HG03565 (cell line): ENCODE data around the gene EYA3.

Experiments
- ATAC-seq: cut with Tn5 transposase; IDR thresholded peaks from one replicate; pipeline ENCODE4 v1.9.1; 2021; ENCODE audit warnings: mild to moderate bottlenecking, moderate library complexity; ENCODE audit not compliant: unreplicated experiment

The EYA3 gene

GRCh38 chr1:28114844-28115243 lies 26.4 kb upstream of the EYA3 start:
- ATAC-seq: no peak

- ATAC-seq: no peak
Measured at GRCh38 chr1:28113242-28113572, 24.8 kb upstream of the EYA3 start.

DNA sequence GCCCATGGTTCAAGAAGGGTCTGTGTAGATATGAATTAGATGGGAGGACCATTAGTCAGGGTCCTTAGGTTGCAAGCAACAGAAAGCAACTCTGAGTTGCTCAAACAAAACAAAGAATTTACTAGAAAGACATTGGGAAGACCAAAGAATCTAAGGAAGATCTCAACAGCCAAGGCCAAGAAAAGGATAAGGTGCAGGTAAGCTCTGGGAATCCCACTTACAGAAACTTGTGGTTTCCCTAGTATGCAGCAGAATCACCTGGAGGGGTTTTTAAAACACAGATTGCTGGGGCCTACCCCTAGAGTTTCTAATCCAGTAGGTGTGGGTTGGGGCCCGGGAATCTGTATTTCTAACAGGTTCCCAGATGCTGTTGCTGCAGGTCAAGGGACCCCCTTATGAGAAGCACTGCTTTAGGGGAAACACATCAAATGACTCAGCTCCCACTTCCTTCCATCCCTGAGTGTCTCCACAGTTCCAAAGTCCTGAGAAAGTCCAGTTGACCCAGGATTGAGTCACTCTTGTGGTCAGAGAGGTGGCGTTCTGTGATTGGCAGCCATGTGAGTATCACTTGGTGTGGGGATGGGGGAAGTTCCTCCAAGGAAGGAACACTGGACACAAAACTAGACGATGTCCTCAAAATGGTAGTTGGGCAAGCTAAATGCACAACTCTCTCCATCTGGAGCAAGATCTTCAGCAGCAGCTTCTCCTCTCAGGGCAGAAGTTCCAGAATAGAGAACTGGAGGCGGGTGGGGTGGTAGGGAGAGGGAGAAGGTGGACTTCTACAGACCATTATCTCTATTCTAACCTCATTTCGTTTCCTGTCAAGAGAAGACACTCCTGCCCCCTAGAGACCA lies 24.2 kb upstream of the EYA3 start:
- no peak for ATAC-seq

- ATAC-seq: no peak
Measured at GRCh38 chr1:28111157-28111556, 22.7 kb upstream of the EYA3 start.

- ATAC-seq: no peak
Measured at GRCh38 chr1:28110555-28110954, 22.1 kb upstream of the EYA3 start.

DNA sequence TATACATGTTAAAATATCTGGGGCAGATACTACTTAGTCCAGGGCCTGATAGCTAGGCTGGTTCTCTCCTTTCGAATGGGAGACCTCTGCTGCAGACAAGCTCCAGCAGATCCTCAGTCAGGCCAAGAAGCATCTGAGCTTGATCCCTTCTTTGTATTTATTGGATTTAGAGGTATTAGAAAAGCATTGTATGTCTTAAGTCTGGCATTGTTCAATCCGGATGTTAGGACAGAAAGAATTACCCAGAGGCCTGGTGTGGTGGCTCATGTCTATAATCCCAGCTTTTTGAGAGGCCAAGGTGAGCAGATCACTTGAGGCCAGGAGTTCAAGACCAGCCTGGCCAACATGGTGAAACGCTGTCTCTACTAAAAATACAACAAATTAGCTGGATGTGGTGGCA lies 21.2 kb upstream of the EYA3 start:
- no peak for ATAC-seq

- no peak for ATAC-seq
Measured at GRCh38 chr1:28108001-28108400, 19.6 kb upstream of the EYA3 start.

- no peak for ATAC-seq
Measured at GRCh38 chr1:28104866-28105467, 16.6 kb upstream of the EYA3 start.

GRCh38 chr1:28102189-28102588 lies 13.8 kb upstream of the EYA3 start:
- no peak for ATAC-seq

- ATAC-seq: no peak
Measured at GRCh38 chr1:28099050-28099769, 10.8 kb upstream of the EYA3 start.

- no peak for ATAC-seq
Measured at GRCh38 chr1:28097100-28097472, 8.7 kb upstream of the EYA3 start.

DNA sequence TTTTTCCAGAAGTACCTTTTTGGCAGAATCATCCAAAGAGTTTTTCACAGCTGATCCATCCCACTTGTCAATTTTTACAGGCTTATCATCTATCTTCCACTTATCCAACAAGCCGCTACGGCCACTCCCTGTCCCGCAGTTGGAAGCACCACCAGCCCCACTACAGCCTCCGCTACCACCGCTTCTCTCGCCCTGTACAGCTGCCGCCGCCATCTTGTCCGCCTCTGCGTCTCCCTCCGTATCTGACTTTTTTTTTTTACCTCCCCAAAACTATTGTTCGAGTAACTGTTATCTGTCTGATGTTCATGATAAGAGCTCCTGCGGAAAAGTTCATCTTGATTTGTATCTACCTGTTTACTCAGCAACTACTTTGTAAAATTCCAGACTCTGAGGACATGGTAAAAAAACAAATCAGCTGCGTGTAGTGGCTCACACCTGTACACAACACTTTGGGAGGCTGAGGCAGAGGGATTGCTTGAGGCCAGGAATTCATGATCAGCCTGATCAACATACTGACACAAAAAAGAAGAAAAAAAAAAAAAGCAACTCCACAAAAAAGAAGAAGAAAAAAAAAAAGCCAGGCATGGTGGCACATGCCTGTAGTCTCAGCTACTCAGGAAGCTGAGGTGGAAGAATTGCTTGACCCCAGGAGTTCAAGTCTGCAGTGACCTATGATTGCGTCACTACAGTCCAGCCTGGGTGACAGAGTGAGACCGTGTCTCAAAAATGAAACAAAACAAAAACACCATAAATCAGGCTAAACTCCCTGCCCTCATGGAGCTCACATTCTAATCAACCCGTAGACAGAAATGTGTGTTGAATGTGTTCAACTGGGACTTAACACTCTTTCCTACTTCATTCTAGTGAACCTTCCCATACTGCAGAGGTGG lies 8.0 kb upstream of the EYA3 start:
- no peak for ATAC-seq

- ATAC-seq: no peak
Measured at GRCh38 chr1:28091043-28091781, 2.8 kb upstream of the EYA3 start.

DNA sequence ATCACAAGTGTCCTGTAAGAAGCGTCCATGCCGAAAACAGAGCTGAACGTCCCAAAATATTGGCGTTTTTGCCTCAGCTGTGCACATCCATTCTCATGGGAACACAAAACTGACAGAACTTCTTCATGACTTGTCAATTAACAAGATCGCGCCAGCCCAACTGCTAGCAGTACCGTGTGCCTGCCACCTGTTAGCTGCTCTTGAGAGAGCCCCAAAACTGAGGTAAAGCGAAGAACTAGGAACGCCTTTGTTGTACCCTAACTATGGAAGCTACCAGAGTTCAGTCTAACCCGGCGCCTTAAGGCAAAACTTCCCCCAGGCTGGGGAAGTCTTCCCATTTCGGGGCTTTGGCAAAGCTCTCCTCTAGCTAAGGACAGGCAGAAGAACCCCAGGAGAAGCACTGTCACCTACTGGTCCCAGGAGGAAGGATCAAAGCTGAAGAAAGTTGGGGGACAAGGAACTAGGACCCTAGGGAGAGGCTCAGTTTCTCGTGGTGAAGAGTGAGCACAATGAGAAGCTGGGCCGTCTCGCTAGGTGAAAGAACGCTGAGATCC lies 719 bp downstream of the EYA3 start:
- no peak for ATAC-seq

DNA sequence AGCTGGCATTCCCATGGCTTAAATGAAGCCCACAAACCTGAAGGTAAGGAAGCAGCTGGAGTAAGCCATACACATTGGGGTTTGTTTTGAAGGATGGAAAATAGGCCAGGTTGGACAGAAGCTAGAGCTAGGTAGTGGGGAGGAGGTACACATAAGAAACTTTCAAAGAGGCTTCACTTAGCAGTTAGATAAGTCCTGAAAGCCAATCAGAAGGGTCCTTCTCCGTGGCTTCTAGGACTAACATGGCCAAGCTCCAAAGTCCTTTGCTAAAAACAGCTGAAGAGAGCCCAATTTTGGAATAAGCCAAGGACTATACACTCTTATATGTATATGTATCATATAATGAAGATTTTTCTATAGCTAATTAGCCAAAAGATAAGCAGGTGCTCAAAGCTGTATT lies 1.8 kb downstream of the EYA3 start:
- ATAC-seq: no peak

DNA sequence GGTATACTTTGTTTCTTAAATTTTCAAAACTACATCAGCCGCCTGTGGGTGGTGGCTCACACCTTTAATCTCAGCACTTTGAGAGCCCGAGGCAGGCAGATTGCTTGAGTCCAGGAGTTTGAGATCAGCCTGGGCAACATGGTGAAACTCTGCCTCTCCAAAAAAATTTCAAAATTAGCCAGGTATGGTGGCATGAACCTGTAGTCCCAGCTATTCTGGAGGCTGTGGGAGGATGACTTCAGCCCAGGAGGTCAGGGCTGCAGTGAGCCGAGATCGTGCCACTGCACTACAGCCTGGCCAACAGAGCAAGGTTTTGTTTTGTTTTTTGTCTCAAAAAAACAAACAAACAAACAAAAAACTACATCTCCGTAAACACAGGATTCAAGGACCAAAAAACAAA lies 3.3 kb downstream of the EYA3 start:
- no peak for ATAC-seq

- no peak for ATAC-seq
Measured at GRCh38 chr1:28083876-28084275, 4.5 kb downstream of the EYA3 start.

- ATAC-seq: no peak
Measured at GRCh38 chr1:28078680-28079626, 9.5 kb downstream of the EYA3 start.

- ATAC-seq: no peak
Measured at GRCh38 chr1:28078262-28078661, 10.1 kb downstream of the EYA3 start.
